Measurements from ENCODE around the gene EFCAB6.

The EFCAB6 gene

DNA sequence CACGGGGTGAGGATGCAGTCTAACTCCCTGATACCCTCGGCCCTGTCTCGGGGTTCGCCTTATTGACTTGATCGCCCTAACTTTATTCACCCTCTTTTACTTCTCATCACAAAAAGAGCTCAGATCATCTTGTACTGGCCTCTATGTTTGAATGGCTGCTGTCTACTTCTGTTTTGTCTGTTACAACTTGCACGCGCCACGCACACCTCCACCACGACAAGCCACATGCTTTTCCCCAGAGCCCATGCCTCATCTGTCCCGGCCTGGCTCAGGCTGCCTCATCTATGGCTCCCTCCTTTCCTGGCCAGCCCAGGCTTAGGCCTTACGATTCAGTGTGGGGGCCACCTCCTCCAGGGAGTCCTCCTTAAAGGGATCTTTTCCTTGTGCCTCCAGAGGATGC lies 180.9 kb downstream of the EFCAB6 start:
- no peak overlapping the region for H3K4me3 ChIP-seq (ENCODE audit: low read length)
- no peak for DNase-seq (ENCODE audit: low read depth, low spot score)

DNA sequence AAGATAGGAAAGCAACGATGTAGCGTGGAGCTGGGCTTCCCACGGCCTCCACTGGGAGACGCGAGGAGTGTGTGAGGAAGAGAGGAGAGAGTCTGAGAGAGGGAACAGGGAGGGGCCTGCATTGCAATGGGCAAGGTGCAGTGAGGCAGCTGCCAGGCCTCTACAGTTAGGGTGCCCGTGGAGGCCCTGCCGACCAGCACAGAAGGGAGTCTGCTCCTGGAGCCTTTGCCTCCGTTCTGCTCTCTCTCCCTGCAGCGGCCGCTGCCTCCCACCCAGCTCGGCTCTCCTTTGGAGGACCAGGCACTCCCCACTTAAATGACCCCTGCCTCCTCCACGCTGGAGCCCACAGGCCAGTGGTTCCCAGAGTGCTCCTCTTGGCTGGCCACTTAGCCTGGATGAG lies 181.7 kb downstream of the EFCAB6 start:
- no peak for DNase-seq (ENCODE audit: low read depth, low spot score)
- no peak overlapping the region for H3K4me3 ChIP-seq (ENCODE audit: low read length)

DNA sequence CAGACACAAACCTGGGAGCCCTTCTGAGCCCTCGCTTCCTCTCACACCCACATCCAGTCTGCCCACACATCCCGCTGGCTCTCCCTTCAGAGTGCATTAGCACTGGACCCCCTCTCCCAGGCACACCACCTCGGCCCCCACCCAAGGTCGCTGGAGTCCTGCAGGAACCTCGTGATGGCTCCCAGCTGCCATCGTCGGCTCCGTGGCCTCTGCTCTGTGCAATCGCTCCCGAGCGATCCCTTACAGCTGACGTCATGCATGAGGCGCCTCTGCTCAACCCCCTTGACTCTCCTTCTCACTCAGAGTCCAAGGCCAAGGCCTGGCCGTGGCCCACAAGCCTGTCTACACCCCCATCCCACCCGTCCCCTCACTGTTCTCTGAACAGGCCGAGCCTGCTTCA lies 183.9 kb downstream of the EFCAB6 start:
- no peak overlapping the region for H3K4me3 ChIP-seq (ENCODE audit: low read length)
- DNase-seq (ENCODE audit: low read depth, low spot score): no peak

DNA sequence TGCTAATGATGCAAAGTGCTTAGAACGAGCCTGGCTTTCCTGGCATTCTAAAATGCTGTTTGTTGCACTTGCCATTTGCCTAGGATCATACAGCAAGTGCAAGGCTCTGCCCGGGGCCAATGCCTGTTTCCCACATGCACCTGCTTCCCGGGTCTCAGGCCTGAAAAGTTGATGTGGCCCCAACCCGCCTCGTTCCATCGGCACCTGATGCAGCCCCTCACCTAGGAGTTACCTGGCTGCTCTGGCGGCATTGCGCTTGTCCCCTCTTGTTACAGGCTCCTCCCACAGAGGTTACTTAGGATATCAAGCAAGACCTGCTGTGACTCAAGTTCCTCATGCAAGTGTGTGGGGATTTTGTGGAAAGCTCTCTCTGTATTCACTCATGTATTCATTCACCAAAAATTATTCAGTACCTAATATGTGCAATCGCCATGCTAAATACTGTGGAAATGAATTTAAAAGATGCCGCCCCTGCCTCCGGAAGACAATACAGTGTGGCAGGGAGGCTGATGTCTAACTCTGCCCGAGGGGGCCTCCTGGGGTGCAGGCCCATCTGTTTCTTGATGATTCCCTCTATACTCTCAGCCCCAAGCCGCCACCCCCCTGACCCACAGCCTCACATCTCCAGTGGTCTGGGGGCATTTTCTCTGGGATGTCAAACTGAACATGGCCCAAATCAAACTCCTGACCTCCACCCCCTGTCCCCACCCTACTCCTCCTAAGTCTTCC lies 184.5 kb downstream of the EFCAB6 start:
- DNase-seq (ENCODE audit: low read depth, low spot score): no peak
- H3K4me3 ChIP-seq (ENCODE audit: low read length): no peak overlapping the region

DNA sequence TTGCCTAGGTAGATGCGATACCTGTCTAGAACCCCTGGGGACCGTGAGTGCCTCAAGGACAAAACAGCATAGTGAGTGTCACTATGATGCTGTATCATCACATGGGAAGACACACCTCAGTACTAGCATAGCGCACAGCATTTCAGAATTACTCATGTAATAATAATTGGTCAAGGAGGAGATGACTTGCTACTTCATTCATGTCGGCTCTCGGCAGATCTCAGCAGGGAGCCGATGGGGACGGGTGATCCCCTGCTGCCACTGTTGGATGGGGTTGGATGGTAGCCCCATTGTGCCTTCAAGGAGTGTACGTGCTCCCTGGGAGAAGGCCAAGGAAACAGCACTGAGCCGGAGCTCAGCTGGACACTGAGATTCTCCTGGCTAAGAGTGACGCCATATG lies 186.9 kb downstream of the EFCAB6 start:
- DNase-seq (ENCODE audit: low read depth, low spot score): no peak
- no peak overlapping the region for H3K4me3 ChIP-seq (ENCODE audit: low read length)

DNA sequence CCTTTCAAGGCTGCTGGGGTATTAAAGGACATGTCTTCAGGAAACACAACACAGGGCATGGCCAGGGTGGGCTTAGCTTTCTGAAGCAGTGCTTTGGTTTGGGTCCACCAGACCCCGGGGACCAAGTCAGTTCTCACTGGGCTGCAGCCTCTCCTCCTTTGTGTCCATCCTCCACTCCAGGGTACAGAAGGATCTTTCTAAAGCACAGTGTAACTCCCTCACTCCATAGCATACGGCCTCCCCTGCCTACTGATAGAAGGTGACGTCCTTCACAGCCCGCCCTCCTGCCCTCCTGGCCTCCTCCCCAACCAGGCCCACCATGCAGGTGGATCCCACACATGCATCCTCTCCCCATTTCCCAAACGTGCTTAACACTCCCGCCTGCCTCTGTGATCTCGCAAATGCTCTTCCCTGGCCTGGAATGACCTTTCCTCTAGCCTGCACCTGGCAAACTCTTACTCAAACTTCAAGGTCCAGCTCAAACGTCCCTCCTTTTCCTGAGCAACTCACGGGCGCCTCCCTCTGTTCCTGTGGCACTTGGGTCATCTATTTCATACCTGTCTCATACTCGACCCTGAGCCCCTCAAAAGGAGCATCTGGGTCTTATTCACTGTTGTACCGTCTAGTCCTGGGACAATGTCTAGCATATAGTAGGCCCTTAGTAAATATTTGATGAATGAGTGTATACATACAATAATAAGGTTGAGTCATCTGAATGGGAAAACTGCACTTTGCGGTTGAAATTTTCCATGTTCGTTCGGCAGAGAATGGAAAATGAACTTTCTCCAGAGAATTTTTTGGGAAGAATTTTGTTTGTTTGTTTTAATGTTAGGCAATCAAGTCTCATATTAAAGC lies 187.7 kb downstream of the EFCAB6 start:
- no peak for DNase-seq (ENCODE audit: low read depth, low spot score)
- H3K4me3 ChIP-seq (ENCODE audit: low read length): no peak overlapping the region

DNA sequence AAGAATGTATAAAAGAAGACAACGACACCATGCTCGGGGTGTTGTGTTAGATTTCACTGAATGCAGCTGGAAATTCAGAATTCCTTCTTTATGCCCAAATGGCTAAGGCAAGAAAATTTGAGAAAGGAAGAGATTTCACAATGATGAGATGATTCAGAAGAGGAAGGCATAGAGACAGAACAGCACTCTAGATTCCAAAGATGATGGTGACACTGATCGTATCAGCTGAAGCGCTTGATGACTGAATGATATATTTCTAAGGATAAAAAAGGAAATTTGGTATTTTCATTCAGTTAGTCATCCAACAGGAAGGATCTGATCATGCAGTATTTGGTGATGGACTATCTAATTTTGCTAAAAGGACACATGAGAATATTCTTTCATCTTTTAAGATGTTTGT lies 189.2 kb downstream of the EFCAB6 start:
- H3K4me3 ChIP-seq (ENCODE audit: low read length): no peak overlapping the region
- no peak for DNase-seq (ENCODE audit: low read depth, low spot score)

DNA sequence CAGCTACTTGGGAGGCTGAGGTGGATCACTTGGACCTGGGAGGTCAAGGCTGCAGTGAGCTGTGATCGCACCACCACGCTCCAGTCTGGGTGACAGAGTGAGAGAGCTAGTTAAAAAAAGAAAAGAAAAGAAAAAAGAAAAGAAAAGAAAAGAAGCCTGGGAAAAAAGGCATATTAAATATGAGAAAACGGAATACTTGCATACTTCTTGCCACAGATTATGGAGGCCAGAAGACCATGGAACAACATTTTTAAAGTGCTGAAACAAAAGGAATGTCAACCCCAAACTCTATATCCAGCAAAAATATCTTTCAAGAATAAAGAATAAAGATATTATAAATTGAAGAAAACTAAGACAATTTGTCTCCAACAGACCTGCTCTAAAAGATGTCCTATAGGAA lies 191.9 kb downstream of the EFCAB6 start:
- DNase-seq (ENCODE audit: low read depth, low spot score): no peak
- no peak overlapping the region for H3K4me3 ChIP-seq (ENCODE audit: low read length)

DNA sequence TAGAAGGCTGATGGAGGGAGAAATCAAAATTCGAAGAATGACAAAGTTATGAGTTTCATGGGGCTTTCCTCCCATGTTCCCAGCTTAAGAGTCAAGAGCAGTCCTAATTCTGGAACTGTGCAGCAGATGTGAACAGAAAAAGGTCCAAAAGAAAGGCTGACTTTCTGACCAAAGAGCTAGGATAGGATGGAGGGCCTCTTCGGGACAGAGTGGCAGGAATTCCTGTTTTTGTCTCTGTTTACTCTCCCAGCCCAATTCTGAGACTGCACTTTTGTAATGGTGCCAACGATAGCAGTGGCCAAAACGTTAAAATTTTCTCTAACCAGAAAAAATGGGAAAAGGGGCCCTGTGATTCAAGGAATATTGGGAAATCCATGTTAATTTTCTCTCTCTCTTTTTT lies 193.6 kb downstream of the EFCAB6 start:
- H3K4me3 ChIP-seq (ENCODE audit: low read length): no peak overlapping the region
- no peak for DNase-seq (ENCODE audit: low read depth, low spot score)

DNA sequence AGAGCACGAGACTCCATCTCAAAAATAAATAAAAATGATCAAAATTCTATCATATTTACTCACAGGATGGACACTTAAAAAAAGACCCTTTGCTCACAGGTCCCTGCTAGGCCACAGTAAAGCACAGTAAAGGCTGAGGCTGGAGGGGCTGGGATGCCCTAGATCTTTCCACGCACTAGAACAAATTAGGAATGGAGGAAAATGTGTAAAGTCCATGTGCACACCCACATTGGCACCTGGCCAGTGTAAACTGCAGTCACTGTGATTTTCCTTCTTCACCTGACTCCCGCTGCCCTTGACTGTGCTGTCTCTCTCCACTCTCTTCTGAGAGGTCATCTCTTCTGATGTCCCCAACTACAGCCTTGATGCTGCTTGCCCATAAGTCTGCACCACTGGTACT lies 195.5 kb downstream of the EFCAB6 start:
- no peak overlapping the region for H3K4me3 ChIP-seq (ENCODE audit: low read length)
- DNase-seq (ENCODE audit: low read depth, low spot score): no peak

DNA sequence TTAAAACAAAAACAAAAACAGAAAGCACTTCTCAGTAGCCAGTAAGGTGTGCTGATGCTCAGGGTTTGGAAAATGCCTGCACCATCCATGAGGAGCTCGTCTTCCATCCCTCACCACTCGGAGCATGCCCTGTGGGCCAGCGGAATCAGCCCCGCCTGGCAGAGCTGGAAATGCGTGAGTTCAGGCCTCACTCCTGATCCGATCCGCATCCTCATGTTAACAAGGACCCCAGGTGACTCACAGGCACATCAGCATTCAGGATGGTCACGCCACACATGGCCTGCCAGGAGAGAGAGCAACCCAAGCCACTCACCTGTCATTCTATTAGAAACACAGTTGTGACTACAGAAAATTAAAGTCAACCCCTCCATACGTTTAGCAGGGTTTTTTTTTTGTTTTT lies 211.8 kb downstream of the EFCAB6 start:
- no peak overlapping the region for H3K4me3 ChIP-seq (ENCODE audit: low read length)
- no peak for DNase-seq (ENCODE audit: low read depth, low spot score)

DNA sequence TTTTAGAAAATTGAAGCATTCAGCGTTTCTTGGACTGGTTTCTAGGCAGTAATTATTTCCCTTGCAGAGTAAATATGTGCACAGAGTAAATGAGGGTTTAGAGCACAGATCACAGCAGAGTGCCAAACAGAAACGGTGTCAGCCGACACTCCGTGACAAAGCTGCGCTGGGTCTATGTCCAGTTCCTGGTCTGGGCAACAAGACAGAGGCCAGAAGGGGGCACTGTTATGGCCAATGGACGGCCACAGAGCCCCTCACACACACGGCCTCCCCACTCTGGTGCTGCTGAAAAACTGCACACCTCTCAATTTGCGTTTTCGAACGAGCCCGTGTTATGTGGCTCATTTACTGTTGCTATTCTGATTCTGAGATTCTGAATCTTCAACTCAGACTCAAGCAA lies 219.6 kb downstream of the EFCAB6 start:
- H3K4me3 ChIP-seq (ENCODE audit: low read length): no peak overlapping the region
- DNase-seq (ENCODE audit: low read depth, low spot score): no peak

DNA sequence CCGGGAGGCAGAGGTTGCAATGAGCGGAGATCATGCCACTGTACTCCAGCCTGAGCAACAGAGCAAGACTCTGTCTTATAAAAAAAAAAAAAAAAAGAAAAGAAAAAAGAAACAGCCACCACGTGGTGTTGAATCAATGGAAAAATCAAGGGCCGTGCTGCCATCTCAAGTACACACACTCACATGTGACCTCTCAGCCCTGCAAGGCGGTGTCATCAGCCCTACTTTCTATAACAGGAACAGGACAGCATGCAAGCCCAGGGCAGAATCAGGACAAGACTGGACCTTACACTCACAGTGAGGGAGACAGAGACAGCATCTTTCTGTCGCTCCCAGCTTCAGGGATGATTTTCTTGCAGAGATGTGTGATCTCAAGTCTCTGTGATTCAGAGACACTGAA lies 220.7 kb downstream of the EFCAB6 start:
- H3K4me3 ChIP-seq (ENCODE audit: low read length): no peak overlapping the region
- DNase-seq (ENCODE audit: low read depth, low spot score): no peak

DNA sequence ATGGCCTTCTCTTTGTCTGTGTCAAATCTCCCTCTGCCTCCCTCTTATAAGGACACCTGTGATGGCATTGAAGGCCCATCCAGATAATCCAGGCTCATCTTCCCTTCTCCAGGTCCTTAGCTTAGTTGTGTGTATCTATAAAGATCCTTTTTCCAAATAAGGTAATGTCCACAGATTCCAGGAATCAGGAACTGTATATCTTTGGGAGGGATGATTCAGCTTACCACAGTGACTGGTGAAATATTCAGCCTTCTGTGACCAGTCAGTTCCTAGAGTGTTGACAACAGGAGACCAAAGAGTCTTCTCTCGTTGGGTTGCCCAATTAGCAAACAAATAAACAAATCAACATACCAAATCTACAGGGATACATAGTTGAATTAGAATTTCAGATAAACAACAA lies 224.5 kb downstream of the EFCAB6 start:
- DNase-seq (ENCODE audit: low read depth, low spot score): no peak
- no peak overlapping the region for H3K4me3 ChIP-seq (ENCODE audit: low read length)

DNA sequence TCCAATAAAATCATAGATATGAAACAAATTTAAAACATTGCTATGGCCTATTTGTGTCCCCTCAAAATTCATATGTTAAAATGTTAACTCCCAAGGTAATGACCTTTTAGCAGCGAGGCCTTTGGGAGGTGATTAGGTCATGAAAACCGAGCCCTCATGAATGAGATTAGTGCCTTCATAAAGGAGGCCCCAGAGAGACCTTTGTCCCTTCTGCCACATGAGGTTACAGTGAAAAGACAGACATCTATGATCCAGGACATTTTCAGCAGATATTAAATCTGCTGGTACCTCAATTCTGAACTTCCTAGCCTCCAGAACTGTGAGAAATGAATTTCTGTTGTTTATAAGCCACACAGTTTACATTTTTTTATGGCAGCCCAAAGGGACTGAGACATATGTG lies 228.6 kb downstream of the EFCAB6 start:
- no peak overlapping the region for H3K4me3 ChIP-seq (ENCODE audit: low read length)
- DNase-seq (ENCODE audit: low read depth, low spot score): no peak

DNA sequence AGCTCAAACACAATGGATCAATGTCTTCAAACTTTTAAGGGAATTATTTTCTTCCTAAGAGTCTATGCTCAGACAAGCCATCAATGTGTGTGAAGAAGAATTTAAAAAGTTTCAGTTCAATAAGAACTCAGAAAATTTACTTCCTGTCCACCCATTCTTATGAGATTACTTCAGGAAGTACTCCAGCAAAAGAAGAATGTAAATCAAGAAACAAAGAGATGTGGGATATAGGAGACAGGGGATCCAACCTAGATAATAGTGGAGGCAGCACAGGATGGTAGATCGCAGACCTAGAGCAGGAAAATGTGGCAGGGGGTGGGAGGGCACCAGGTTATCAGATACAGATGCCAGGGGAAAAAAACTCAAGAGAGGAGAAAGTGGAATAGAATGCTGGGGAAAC lies 229.7 kb downstream of the EFCAB6 start:
- no peak overlapping the region for H3K4me3 ChIP-seq (ENCODE audit: low read length)
- no peak for DNase-seq (ENCODE audit: low read depth, low spot score)

DNA sequence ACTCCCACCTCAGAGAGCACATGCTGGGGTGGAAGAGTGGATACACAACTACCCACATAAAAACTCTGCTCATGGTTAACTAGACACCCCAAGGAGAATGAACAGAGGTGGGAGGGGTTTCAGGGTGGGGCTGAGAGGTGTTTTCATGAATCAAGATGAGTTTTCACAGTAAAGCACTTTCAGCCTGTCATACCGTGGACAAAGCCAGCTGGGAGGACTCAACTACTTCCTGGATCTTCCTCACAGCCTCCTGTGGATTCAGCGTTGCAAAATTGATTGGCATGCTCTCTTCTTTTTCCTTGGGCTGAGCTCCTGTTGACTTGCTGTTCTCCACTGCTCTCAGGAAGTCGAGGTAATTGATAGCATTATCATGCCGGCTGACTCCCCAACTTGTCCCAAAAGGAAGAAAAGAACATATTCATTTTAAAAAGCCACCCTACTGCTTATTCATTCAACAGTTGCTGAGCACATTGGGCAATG lies 231.8 kb downstream of the EFCAB6 start:
- no peak overlapping the region for H3K4me3 ChIP-seq (ENCODE audit: low read length)
- DNase-seq (ENCODE audit: low read depth, low spot score): no peak

DNA sequence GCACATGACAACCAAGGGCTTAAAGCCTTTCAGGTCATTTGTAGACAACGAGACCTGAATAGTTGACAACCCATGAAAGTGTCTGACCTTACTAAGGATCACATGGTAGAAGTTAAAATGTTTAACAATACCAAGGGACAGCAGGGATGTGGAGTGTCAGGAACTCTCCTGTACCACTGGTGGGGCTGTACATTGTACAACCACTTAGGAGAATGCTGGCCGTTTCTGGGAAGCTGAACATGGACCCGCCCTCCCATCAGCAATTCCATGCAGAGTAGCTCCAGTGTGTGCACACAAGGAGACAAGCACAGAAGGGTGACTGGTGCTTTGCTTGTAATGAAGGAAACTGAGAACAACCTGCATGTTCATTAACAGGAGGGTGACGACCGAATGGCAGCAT lies 237.4 kb downstream of the EFCAB6 start:
- DNase-seq (ENCODE audit: low read depth, low spot score): no peak
- no peak overlapping the region for H3K4me3 ChIP-seq (ENCODE audit: low read length)

DNA sequence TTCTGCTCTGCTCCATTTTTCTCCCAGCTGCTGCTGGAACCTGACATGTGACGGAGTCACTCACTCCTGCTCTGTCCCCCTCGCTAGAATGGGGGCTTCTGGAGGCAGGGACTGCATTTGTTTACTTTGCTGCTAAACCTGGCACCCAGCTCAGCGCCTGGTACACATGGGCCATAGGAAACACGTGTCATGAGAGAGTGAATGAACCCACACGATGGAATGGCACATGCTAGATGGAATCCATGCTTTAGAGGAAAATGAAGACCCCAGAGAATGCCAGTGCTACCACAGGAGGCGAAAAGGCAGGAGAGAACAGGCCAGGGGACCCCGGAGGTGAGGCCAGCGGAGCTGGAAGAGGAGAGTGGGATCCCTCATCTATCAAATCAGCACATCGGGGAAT lies 239.4 kb downstream of the EFCAB6 start:
- no peak for DNase-seq (ENCODE audit: low read depth, low spot score)
- H3K4me3 ChIP-seq (ENCODE audit: low read length): no peak overlapping the region

DNA sequence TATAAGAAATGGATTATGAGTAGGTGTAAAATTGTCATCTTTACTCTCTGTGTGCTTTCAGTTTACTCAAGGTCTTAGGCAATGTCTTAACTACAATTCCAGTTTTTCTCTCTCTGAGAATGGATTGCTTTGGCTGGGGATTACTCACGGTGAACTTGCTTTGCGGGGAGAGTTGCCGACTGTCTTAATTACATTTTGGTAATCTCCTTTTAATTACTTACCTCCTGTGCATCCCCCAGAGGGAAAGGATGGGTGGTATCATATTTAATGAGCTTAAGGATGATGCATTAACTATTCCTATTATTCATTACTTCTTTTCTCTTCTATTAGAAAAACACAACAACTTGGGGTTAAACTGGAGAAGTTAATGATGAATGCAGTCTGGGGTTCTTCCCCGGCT lies 240.9 kb downstream of the EFCAB6 start:
- H3K4me3 ChIP-seq (ENCODE audit: low read length): no peak overlapping the region
- DNase-seq (ENCODE audit: low read depth, low spot score): no peak

Data from Jurkat, Clone E6-1 (cell line).